Measurements from ENCODE around the gene CYP27B1. TPM values are rescaled to one million over a fixed set of nuclear protein-coding genes. Genes with fewer than 3 reads are reported as not detected.

CYP27B1 gene
- total and polyA plus RNA-seq, 8 donors = 0.56 to 3.1 (median 1.4) TPM; not detected in 1

GRCh38 chr12:57733928-57734327 lies 33.0 kb downstream of the CYP27B1 start:
- Histone ChIP-seq H3K4me1 (peaks cover 28 to 37% (median 36%) of the 10 kb centered on the region in 4 donors), H3K9me3 (no peaks in the 10 kb centered on the region), H3K27me3 (peaks cover 16 to 89% (median 45%) of the 10 kb centered on the region in 3 donors), H3K4me3 (no peak overlapping the region), H3K36me3 (peaks cover 0 to 42% (median 2%) of the 10 kb centered on the region in 4 donors), H3K27ac (no peak overlapping the region)
- TF ChIP-seq POLR2AphosphoS5 (IDR thresholded peaks at IDR 0.05) = no peak
- no peak for TF ChIP-seq EP300 (IDR thresholded peaks at IDR 0.05)
- TF ChIP-seq, protein P1, sequence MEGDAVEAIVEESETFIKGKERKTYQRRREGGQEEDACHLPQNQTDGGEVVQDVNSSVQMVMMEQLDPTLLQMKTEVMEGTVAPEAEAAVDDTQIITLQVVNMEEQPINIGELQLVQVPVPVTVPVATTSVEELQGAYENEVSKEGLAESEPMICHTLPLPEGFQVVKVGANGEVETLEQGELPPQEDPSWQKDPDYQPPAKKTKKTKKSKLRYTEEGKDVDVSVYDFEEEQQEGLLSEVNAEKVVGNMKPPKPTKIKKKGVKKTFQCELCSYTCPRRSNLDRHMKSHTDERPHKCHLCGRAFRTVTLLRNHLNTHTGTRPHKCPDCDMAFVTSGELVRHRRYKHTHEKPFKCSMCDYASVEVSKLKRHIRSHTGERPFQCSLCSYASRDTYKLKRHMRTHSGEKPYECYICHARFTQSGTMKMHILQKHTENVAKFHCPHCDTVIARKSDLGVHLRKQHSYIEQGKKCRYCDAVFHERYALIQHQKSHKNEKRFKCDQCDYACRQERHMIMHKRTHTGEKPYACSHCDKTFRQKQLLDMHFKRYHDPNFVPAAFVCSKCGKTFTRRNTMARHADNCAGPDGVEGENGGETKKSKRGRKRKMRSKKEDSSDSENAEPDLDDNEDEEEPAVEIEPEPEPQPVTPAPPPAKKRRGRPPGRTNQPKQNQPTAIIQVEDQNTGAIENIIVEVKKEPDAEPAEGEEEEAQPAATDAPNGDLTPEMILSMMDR (IDR thresholded peaks at IDR 0.05) = no peak
- no peak for TF ChIP-seq POLR2A (IDR thresholded peaks at IDR 0.05)
- WGBS, 5 donors = 76 to 81% (median 78%) methylated on average over 6 of the region's 6 CpGs
- DNase-seq = no peak
- intact Hi-C loops (cut with DNase I; ENCODE audit: low total_unique reads) = no loop called here

- no peak overlapping the region for H3K4me3 ChIP-seq
- intact Hi-C loops (cut with DNase I; ENCODE audit: low total_unique reads) = no loop called here
- no peak overlapping the region for H3K27ac ChIP-seq
- peaks cover 18 to 29% (median 26%) of the 10 kb centered on the region in 4 donors for H3K4me1 ChIP-seq
- TF ChIP-seq, protein P1 (IDR thresholded peaks at IDR 0.05) = no peak
- TF ChIP-seq POLR2AphosphoS5 (IDR thresholded peaks at IDR 0.05) (no peak), EP300 (IDR thresholded peaks at IDR 0.05) (no peak), POLR2A (IDR thresholded peaks at IDR 0.05) (no peak)
- H3K9me3 ChIP-seq = no peaks in the 10 kb centered on the region
- H3K36me3 ChIP-seq = peaks cover 0 to 44% (median 2%) of the 10 kb centered on the region in 4 donors
- WGBS, 5 donors = 77 to 81% (median 78%) methylated on average over 8 to 11 of the region's 11 CpGs
- no peak for DNase-seq
- H3K27me3 ChIP-seq = peaks cover 15 to 88% (median 36%) of the 10 kb centered on the region in 3 donors
These were observed 33.9 kb downstream of the CYP27B1 start for GRCh38 chr12:57732726-57733593.

- no peak for DNase-seq
- Histone ChIP-seq H3K27me3 (peaks cover 9 to 88% (median 29%) of the 10 kb centered on the region in 3 donors), H3K36me3 (peaks cover 0 to 51% (median 3%) of the 10 kb centered on the region in 4 donors), H3K4me3 (no peak overlapping the region), H3K4me1 (peaks cover 11 to 29% (median 23%) of the 10 kb centered on the region in 4 donors), H3K9me3 (no peaks in the 10 kb centered on the region), H3K27ac (no peak overlapping the region)
- 60 to 82% (median 74%) methylated on average over 4 of the region's 4 CpGs for WGBS, 5 donors
- TF ChIP-seq POLR2A (IDR thresholded peaks at IDR 0.05) = no peak
- no peak for TF ChIP-seq EP300 (IDR thresholded peaks at IDR 0.05)
- TF ChIP-seq POLR2AphosphoS5 (IDR thresholded peaks at IDR 0.05) = no peak
- TF ChIP-seq, protein P1 (IDR thresholded peaks at IDR 0.05) = no peak
- intact Hi-C loops (cut with DNase I; ENCODE audit: low total_unique reads) = no loop called here
These were observed 34.6 kb downstream of the CYP27B1 start for GRCh38 chr12:57732270-57732669.

- 75 to 81% (median 80%) methylated on average over 18 to 19 of the region's 19 CpGs for WGBS, 5 donors
- H3K27me3 ChIP-seq = peaks cover 3 to 88% (median 22%) of the 10 kb centered on the region in 3 donors
- intact Hi-C loops (cut with DNase I; ENCODE audit: low total_unique reads) = no loop called here
These were observed 35.3 kb downstream of the CYP27B1 start for GRCh38 chr12:57731411-57732080.

More at GRCh38 chr12:57731411-57732080, 35.3 kb downstream of the CYP27B1 start:
- H3K27ac ChIP-seq = no peak overlapping the region
- H3K4me3 ChIP-seq = no peak overlapping the region
- no peak for DNase-seq
- TF ChIP-seq EP300 (IDR thresholded peaks at IDR 0.05) = no peak
- TF ChIP-seq, protein P1 (IDR thresholded peaks at IDR 0.05) = no peak
- TF ChIP-seq POLR2A (IDR thresholded peaks at IDR 0.05) = no peak
- TF ChIP-seq POLR2AphosphoS5 (IDR thresholded peaks at IDR 0.05) = no peak
- no peaks in the 10 kb centered on the region for H3K9me3 ChIP-seq
- peaks cover 0 to 58% (median 6%) of the 10 kb centered on the region in 4 donors for H3K36me3 ChIP-seq
- H3K4me1 ChIP-seq = peaks cover 14 to 29% (median 23%) of the 10 kb centered on the region in 4 donors

Data from stomach (tissue), 9 donors.